Spleen (tissue), 11 donors: ENCODE measurements around the gene PDE5A. TPM values are rescaled to one million over a fixed set of nuclear protein-coding genes. Genes with fewer than 3 reads are reported as not detected.
A peak's percentile ranks its signal among the peaks of the same experiment; 100 is the strongest.

Source experiments
- DNase-seq: peaks from one replicate; pipeline ENCODE4 v3.0.0-alpha.2; 2020
- H3K27ac ChIP-seq, 8 donors: fragments of 200-600 bp; sonication (generic) in 7 of 8; 1 replicate in 4 of 8; 2 replicates in 4 of 8; pipeline versions ENCODE4 v1.5.0 to v1.8.0; 2016 to 2021; ENCODE audit warnings: inconsistent platforms in 4 of 8, mild to moderate bottlenecking in 4 of 8, moderate library complexity in 1 of 8
- H3K27me3 ChIP-seq, 7 donors: fragments of 200-600 bp; sonication (generic) in 6 of 7; replicated peaks in 1 of 7; 1 replicate in 4 of 7; 2 replicates in 3 of 7; pipeline versions ENCODE4 v1.5.0 to v1.8.0; 2016 to 2021; ENCODE audit warnings: inconsistent platforms in 3 of 7, mild to moderate bottlenecking in 1 of 7
- H3K36me3 ChIP-seq, 6 donors: fragments of 200-600 bp; sonication (generic) in 5 of 6; 1 replicate in 4 of 6; 2 replicates in 2 of 6; pipeline versions ENCODE4 v1.5.0 to v1.8.0; 2016 to 2021; ENCODE audit warnings: inconsistent platforms in 2 of 6
- H3K4me1 ChIP-seq, 6 donors: fragments of 200-600 bp; sonication (generic) in 5 of 6; 1 replicate in 3 of 6; 2 replicates in 3 of 6; pipeline versions ENCODE4 v1.5.0 to v1.8.0; 2016 to 2021; ENCODE audit warnings: inconsistent platforms in 3 of 6
- H3K4me3 ChIP-seq, 8 donors: fragments of 200-600 bp; sonication (generic) in 7 of 8; 1 replicate in 4 of 8; 2 replicates in 4 of 8; pipeline versions ENCODE4 v1.5.0 to v1.8.0; 2016 to 2021; ENCODE audit warnings: inconsistent platforms in 4 of 8, mild to moderate bottlenecking in 4 of 8, moderate library complexity in 2 of 8
- H3K9me3 ChIP-seq, 8 donors: fragments of 200-600 bp; sonication (generic) in 7 of 8; 1 replicate in 4 of 8; 2 replicates in 4 of 8; pipeline versions ENCODE4 v1.5.0 to v1.8.0; 2016 to 2021; ENCODE audit warnings: inconsistent platforms in 4 of 8
- CTCF ChIP-seq, 11 experiments: fragments of 200-600 bp in 7 of 11; fragments of 450-650 bp in 4 of 11; sonication (generic) in 4 of 11; IDR thresholded peaks in 8 of 11; conservative IDR thresholded peaks in 3 of 11; 1 replicate in 7 of 11; 2 replicates in 4 of 11; pipeline versions ENCODE4 v1.4.0 to v1.8.0; 2016 to 2021; ENCODE audit warnings: antibody characterized with exemption in 11 of 11, inconsistent platforms in 4 of 11, mild to moderate bottlenecking in 1 of 11
- POLR2A ChIP-seq, 3 donors: fragments of 450-650 bp; IDR thresholded peaks; one replicate each; pipeline ENCODE4 v1.5.1; 2017; ENCODE audit warnings: antibody characterized with exemption in 3 of 3, mild to moderate bottlenecking in 1 of 3
- POLR2AphosphoS5 ChIP-seq, 3 donors: sonication (generic); formaldehyde crosslinking; IDR thresholded peaks; one replicate each; pipeline ENCODE4 v1.5.1; 2017; ENCODE audit warnings: antibody characterized with exemption in 3 of 3
- WGBS, 5 donors: extraction: QIAGEN DNeasy Blood & Tissue Kit in 3 of 5; methylation state at CpG; one replicate each; pipeline versions ENCODE4 v1.1.5 to v1.1.7; 2013 to 2018; 5-methylcytosine and 5-hydroxymethylcytosine counted together
- intact Hi-C: fragments of 100-400 bp; cut with DNase I; formaldehyde crosslinking; loops from one replicate; pipeline ENCODE4 v1.15.0; 2023; ENCODE audit warnings: low total_unique reads
- polyA plus RNA-seq, 3 donors: library from polyadenylated mRNA; stranded (reverse); fragments of 200-250 nt; gene quantifications; one replicate each; pipeline ENCODE4 v1.2.1, GENCODE V29; 2013
- total RNA-seq, 7 donors: library from RNA; depleted of rRNA in 3 of 7; stranded (reverse); fragments of >200 nt in 3 of 7; fragmentation: NEBNext Ultra II Directional in 4 of 7; extraction: Animal tissue kit (Norgen Biotek cat#: 25700) in 4 of 7; gene quantifications; one replicate each; pipeline versions ENCODE4 v1.1.0 to v1.2.1, GENCODE V29; 2016 to 2021
- donor health status: healthy with polysubstance abuse.
- donor health status: DM: no; HTN: no; CAD: no; lungs with moderate emphysema.
- donor health status: DM: no; HTN: no; CAD: no.
- donor health status: Bipolar disorder and iron deficiency.
- donor health status: healthy.
- donor health status: DM: no; HTN: no; CAD: no.
- donor health status: DM: yes; HTN: yes; CAD: no.

The PDE5A gene
- total and polyA plus RNA-seq, 10 donors: 0.91 to 15.1 (median 9.5) TPM

- intact Hi-C loops: no loop called here
- Histone ChIP-seq H3K36me3 (peaks cover 0 to 47% (median 0%) of the 10 kb centered on the region in 6 donors), H3K27me3 (no peaks in the 10 kb centered on the region), H3K9me3 (no peaks in the 10 kb centered on the region), H3K4me3 (no peak overlapping the region), H3K27ac (no peak overlapping the region), H3K4me1 (no peaks in the 10 kb centered on the region)
- no peak for DNase-seq
- 91 to 100% (median 95%) methylated on average over 1 of the region's 1 CpG for WGBS, 5 donors
- TF ChIP-seq CTCF (IDR thresholded peaks at IDR 0.05 in 8 of 11, conservative IDR thresholded peaks at IDR 0.05 in 3 of 11) (no peak), POLR2A (IDR thresholded peaks at IDR 0.05) (no peak), POLR2AphosphoS5 (IDR thresholded peaks at IDR 0.05) (no peak)
These were observed 121.8 kb downstream of the PDE5A start for GRCh38 chr4:119506806-119507205.

- Histone ChIP-seq H3K27ac (no peak overlapping the region), H3K4me1 (no peaks in the 10 kb centered on the region), H3K36me3 (peaks cover 0 to 61% (median 9%) of the 10 kb centered on the region in 6 donors), H3K9me3 (no peaks in the 10 kb centered on the region), H3K4me3 (no peak overlapping the region), H3K27me3 (no peaks in the 10 kb centered on the region)
- no peak for DNase-seq
- 96 to 100% (median 98%) methylated on average over 1 of the region's 1 CpG for WGBS, 5 donors
- no peak for TF ChIP-seq POLR2AphosphoS5 (IDR thresholded peaks at IDR 0.05)
- no peak for TF ChIP-seq CTCF (IDR thresholded peaks at IDR 0.05 in 8 of 11, conservative IDR thresholded peaks at IDR 0.05 in 3 of 11)
- TF ChIP-seq POLR2A (IDR thresholded peaks at IDR 0.05): no peak
- intact Hi-C loops: no loop called here
These were observed 124.0 kb downstream of the PDE5A start for GRCh38 chr4:119504616-119505015.

GRCh38 chr4:119501740-119502139 is 126.9 kb downstream of the PDE5A start:
- TF ChIP-seq CTCF (IDR thresholded peaks at IDR 0.05 in 8 of 11, conservative IDR thresholded peaks at IDR 0.05 in 3 of 11) (no peak), POLR2A (IDR thresholded peaks at IDR 0.05) (no peak), POLR2AphosphoS5 (IDR thresholded peaks at IDR 0.05) (no peak)
- intact Hi-C loops: no loop called here
- 96 to 98% (median 96%) methylated on average over 2 of the region's 2 CpGs for WGBS, 5 donors

GRCh38 chr4:119498527-119498926 is 130.1 kb downstream of the PDE5A start:
- Histone ChIP-seq H3K9me3 (no peaks in the 10 kb centered on the region), H3K36me3 (peaks cover 0 to 94% (median 38%) of the 10 kb centered on the region in 6 donors), H3K4me3 (no peak overlapping the region), H3K27me3 (no peaks in the 10 kb centered on the region), H3K27ac (peak overlapping the region in 6 of 8 donors; percentile 20 to 67 (median 60)), H3K4me1 (peaks cover 0 to 12% (median 0%) of the 10 kb centered on the region in 6 donors)
- 54 to 71% (median 60%) methylated on average over 3 of the region's 3 CpGs for WGBS, 5 donors
- intact Hi-C loops: no loop called here
- TF ChIP-seq CTCF (IDR thresholded peaks at IDR 0.05 in 8 of 11, conservative IDR thresholded peaks at IDR 0.05 in 3 of 11) (no peak), POLR2AphosphoS5 (IDR thresholded peaks at IDR 0.05) (peak in 1 of 3 donors; percentile 51), POLR2A (IDR thresholded peaks at IDR 0.05) (no peak)
- peak; percentile 57 for DNase-seq

More at GRCh38 chr4:119501740-119502139, 126.9 kb downstream of the PDE5A start:
- Histone ChIP-seq H3K27me3 (no peaks in the 10 kb centered on the region), H3K27ac (no peak overlapping the region), H3K4me3 (no peak overlapping the region), H3K4me1 (peaks cover 0 to 12% (median 0%) of the 10 kb centered on the region in 6 donors), H3K9me3 (no peaks in the 10 kb centered on the region), H3K36me3 (peaks cover 0 to 84% (median 23%) of the 10 kb centered on the region in 6 donors)
- DNase-seq: no peak
